ENCODE results near the gene PIP5K1C.

DNA sequence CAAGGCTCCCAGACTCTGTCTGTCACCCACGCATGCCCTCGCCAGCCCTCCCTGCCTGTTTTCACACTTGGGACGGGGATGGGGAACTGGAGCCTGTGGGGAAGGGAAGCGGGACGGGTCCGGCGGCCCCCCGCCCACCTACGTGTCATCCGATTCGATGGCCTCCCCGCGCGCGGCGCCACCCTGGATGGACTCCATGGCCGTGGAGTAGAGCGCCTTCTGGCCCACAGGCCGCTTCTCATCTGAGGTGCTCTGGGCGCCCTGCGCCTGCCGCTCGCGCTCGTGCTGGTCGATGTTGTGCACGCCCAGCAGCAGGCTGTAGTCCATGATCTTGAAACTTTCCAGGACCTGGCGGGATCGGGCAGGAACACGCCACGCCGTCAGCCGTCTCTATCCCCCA, 48.6 kb downstream of the PIP5K1C start:
- TF ChIP-seq SPI1 (IDR thresholded peaks at IDR 0.05; ENCODE audit: borderline replicate concordance, insufficient read depth, low read depth, low read length) (no peak), ZZZ3 (IDR thresholded peaks at IDR 0.05; ENCODE audit: control insufficient read depth, insufficient read length, low read depth) (no peak), NR2C2 (IDR thresholded peaks at IDR 0.05; ENCODE audit: borderline replicate concordance, control insufficient read depth, insufficient read length, low read depth) (no peak), CEBPB (IDR thresholded peaks at IDR 0.05; ENCODE audit: borderline replicate concordance in 1 of 2, low read depth in 2 of 2, low read length in 2 of 2) (no peak)
- TF ChIP-seq, protein P1, sequence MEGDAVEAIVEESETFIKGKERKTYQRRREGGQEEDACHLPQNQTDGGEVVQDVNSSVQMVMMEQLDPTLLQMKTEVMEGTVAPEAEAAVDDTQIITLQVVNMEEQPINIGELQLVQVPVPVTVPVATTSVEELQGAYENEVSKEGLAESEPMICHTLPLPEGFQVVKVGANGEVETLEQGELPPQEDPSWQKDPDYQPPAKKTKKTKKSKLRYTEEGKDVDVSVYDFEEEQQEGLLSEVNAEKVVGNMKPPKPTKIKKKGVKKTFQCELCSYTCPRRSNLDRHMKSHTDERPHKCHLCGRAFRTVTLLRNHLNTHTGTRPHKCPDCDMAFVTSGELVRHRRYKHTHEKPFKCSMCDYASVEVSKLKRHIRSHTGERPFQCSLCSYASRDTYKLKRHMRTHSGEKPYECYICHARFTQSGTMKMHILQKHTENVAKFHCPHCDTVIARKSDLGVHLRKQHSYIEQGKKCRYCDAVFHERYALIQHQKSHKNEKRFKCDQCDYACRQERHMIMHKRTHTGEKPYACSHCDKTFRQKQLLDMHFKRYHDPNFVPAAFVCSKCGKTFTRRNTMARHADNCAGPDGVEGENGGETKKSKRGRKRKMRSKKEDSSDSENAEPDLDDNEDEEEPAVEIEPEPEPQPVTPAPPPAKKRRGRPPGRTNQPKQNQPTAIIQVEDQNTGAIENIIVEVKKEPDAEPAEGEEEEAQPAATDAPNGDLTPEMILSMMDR (IDR thresholded peaks at IDR 0.05 in 2 of 3, conservative IDR thresholded peaks at IDR 0.05 in 1 of 3; ENCODE audit: control insufficient read depth in 2 of 3, extremely low read depth in 1 of 3, insufficient read depth in 1 of 3, low read depth in 3 of 3, low read length in 3 of 3): no peak
